ENCODE measurements around the gene FBXO5.

DNA sequence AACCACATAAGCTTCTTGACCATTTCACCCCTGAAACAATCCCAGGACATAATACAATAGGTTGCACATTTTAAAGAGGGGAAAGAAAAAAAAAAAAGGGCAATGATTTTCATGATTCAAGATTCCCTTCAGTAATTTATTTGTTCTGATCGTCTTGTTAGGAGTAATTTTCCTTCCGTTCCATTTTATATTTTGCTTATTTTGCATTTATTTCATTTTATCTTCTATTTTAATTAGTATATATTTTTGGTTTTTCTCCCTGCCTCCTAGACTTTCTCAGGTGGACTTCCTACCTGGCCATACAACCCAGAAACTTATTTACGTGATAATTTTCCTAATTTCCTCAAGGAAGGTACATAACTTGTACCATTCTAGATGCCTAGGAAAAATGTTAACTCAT, 32.6 kb downstream of the FBXO5 start:
- TF ChIP-seq NFIC (IDR thresholded peaks at IDR 0.05; ENCODE audit: borderline replicate concordance) (no peak), SMC3 (IDR thresholded peaks at IDR 0.05; ENCODE audit: low read depth, low read length) (no peak), MXI1 (IDR thresholded peaks at IDR 0.05; ENCODE audit: low read depth, low read length) (no peak), TEAD4 (IDR thresholded peaks at IDR 0.05; ENCODE audit: borderline replicate concordance, insufficient read depth) (no peak), TCF12 (IDR thresholded peaks at IDR 0.05) (no peak), CTCF (IDR thresholded peaks at IDR 0.05) (no peak), TAF1 (IDR thresholded peaks at IDR 0.05; ENCODE audit: borderline replicate concordance, low read depth, low read length) (no peak), USF2 (IDR thresholded peaks at IDR 0.05; ENCODE audit: borderline replicate concordance, low read depth, low read length) (no peak), ZBTB33 (IDR thresholded peaks at IDR 0.05; ENCODE audit: borderline replicate concordance, low read depth) (no peak)
